Measurements from ENCODE around the gene ASB7.
A peak's percentile ranks its signal among the peaks of the same experiment; 100 is the strongest.
"Not testable (repeated sequence)": the region's sequence is repeated elsewhere in the genome, so short reads cannot be mapped to it uniquely, and the experiment has no call there.

Gene ASB7

GRCh38 chr15:100667405-100668347 lies 65.3 kb downstream of the ASB7 start:
- no peaks in the 10 kb centered on the region for H3K27me3 ChIP-seq (ENCODE audit: insufficient read depth, low read length)
- H3K79me2 ChIP-seq (ENCODE audit: control insufficient read depth, insufficient read depth, low read length, unreplicated experiment), result no peaks in the 10 kb centered on the region
- H3K36me3 ChIP-seq (ENCODE audit: insufficient read depth, low read length), result no peaks in the 10 kb centered on the region
- peaks cover 18% of the 10 kb centered on the region for H3K4me1 ChIP-seq (ENCODE audit: control insufficient read depth, insufficient read depth, low read length, unreplicated experiment)
- peak overlapping the region; percentile 54 for H2AFZ ChIP-seq (ENCODE audit: low read length, unreplicated experiment)
- H3K27ac ChIP-seq (ENCODE audit: low read depth, low read length), result no peak overlapping the region
- H3K4me3 ChIP-seq (ENCODE audit: low read depth, low read length), result no peak overlapping the region

- H3K79me2 ChIP-seq (ENCODE audit: control insufficient read depth, insufficient read depth, low read length, unreplicated experiment), result no peaks in the 10 kb centered on the region
- H2AFZ ChIP-seq (ENCODE audit: low read length, unreplicated experiment), result peak overlapping the region; percentile 54
- no peak overlapping the region for H3K4me3 ChIP-seq (ENCODE audit: low read depth, low read length)
- no peaks in the 10 kb centered on the region for H3K36me3 ChIP-seq (ENCODE audit: insufficient read depth, low read length)
- H3K4me1 ChIP-seq (ENCODE audit: control insufficient read depth, insufficient read depth, low read length, unreplicated experiment), result peaks cover 18% of the 10 kb centered on the region
- no peaks in the 10 kb centered on the region for H3K27me3 ChIP-seq (ENCODE audit: insufficient read depth, low read length)
- H3K27ac ChIP-seq (ENCODE audit: low read depth, low read length), result no peak overlapping the region
Measured at GRCh38 chr15:100668348-100668745, 66.0 kb downstream of the ASB7 start.

GRCh38 chr15:100669260-100669659 lies 66.9 kb downstream of the ASB7 start:
- Histone ChIP-seq H3K27ac (ENCODE audit: low read depth, low read length) (no peak overlapping the region), H3K4me3 (ENCODE audit: low read depth, low read length) (no peak overlapping the region), H3K4me1 (ENCODE audit: control insufficient read depth, insufficient read depth, low read length, unreplicated experiment) (peaks cover 10% of the 10 kb centered on the region), H3K36me3 (ENCODE audit: insufficient read depth, low read length) (no peaks in the 10 kb centered on the region), H3K27me3 (ENCODE audit: insufficient read depth, low read length) (no peaks in the 10 kb centered on the region), H3K79me2 (ENCODE audit: control insufficient read depth, insufficient read depth, low read length, unreplicated experiment) (no peaks in the 10 kb centered on the region), H2AFZ (ENCODE audit: low read length, unreplicated experiment) (no peak overlapping the region)

- Histone ChIP-seq H3K27me3 (ENCODE audit: insufficient read depth, low read length) (no peaks in the 10 kb centered on the region), H3K4me1 (ENCODE audit: control insufficient read depth, insufficient read depth, low read length, unreplicated experiment) (peaks cover 9% of the 10 kb centered on the region), H3K27ac (ENCODE audit: low read depth, low read length) (no peak overlapping the region), H3K36me3 (ENCODE audit: insufficient read depth, low read length) (no peaks in the 10 kb centered on the region), H3K79me2 (ENCODE audit: control insufficient read depth, insufficient read depth, low read length, unreplicated experiment) (no peaks in the 10 kb centered on the region), H3K4me3 (ENCODE audit: low read depth, low read length) (no peak overlapping the region), H2AFZ (ENCODE audit: low read length, unreplicated experiment) (no peak overlapping the region)
Measured at GRCh38 chr15:100670505-100671021, 68.2 kb downstream of the ASB7 start.

GRCh38 chr15:100671124-100671680 lies 68.8 kb downstream of the ASB7 start:
- H3K4me3 ChIP-seq (ENCODE audit: low read depth, low read length), result no peak overlapping the region
- peaks cover 9% of the 10 kb centered on the region for H3K4me1 ChIP-seq (ENCODE audit: control insufficient read depth, insufficient read depth, low read length, unreplicated experiment)
- peak overlapping the region; percentile 47; the same call in 1 of the 2 replicates for H3K27ac ChIP-seq (ENCODE audit: low read depth, low read length)
- H3K27me3 ChIP-seq (ENCODE audit: insufficient read depth, low read length), result no peaks in the 10 kb centered on the region
- H2AFZ ChIP-seq (ENCODE audit: low read length, unreplicated experiment), result peak overlapping the region; percentile 93
- no peaks in the 10 kb centered on the region for H3K79me2 ChIP-seq (ENCODE audit: control insufficient read depth, insufficient read depth, low read length, unreplicated experiment)
- no peaks in the 10 kb centered on the region for H3K36me3 ChIP-seq (ENCODE audit: insufficient read depth, low read length)

GRCh38 chr15:100671858-100672543 lies 69.6 kb downstream of the ASB7 start:
- H3K4me3 ChIP-seq (ENCODE audit: low read depth, low read length), result peak overlapping the region; percentile 49
- H3K27me3 ChIP-seq (ENCODE audit: insufficient read depth, low read length), result no peaks in the 10 kb centered on the region
- H2AFZ ChIP-seq (ENCODE audit: low read length, unreplicated experiment), result peak overlapping the region; percentile 93
- no peaks in the 10 kb centered on the region for H3K36me3 ChIP-seq (ENCODE audit: insufficient read depth, low read length)
- no peaks in the 10 kb centered on the region for H3K79me2 ChIP-seq (ENCODE audit: control insufficient read depth, insufficient read depth, low read length, unreplicated experiment)
- H3K27ac ChIP-seq (ENCODE audit: low read depth, low read length), result peak overlapping the region; percentile 47; the same call in 1 of the 2 replicates
- H3K4me1 ChIP-seq (ENCODE audit: control insufficient read depth, insufficient read depth, low read length, unreplicated experiment), result peaks cover 9% of the 10 kb centered on the region

GRCh38 chr15:100672959-100673358 lies 70.6 kb downstream of the ASB7 start:
- Histone ChIP-seq H3K27ac (ENCODE audit: low read depth, low read length) (no peak overlapping the region), H2AFZ (ENCODE audit: low read length, unreplicated experiment) (no peak overlapping the region), H3K79me2 (ENCODE audit: control insufficient read depth, insufficient read depth, low read length, unreplicated experiment) (no peaks in the 10 kb centered on the region), H3K36me3 (ENCODE audit: insufficient read depth, low read length) (no peaks in the 10 kb centered on the region), H3K4me3 (ENCODE audit: low read depth, low read length) (no peak overlapping the region), H3K4me1 (ENCODE audit: control insufficient read depth, insufficient read depth, low read length, unreplicated experiment) (peaks cover 9% of the 10 kb centered on the region), H3K27me3 (ENCODE audit: insufficient read depth, low read length) (no peaks in the 10 kb centered on the region)

GRCh38 chr15:100679151-100679550 lies 76.8 kb downstream of the ASB7 start:
- not testable (repeated sequence) for H3K27me3 ChIP-seq (ENCODE audit: insufficient read depth, low read length); H2AFZ ChIP-seq (ENCODE audit: low read length, unreplicated experiment); H3K4me3 ChIP-seq (ENCODE audit: low read depth, low read length); H3K4me1 ChIP-seq (ENCODE audit: control insufficient read depth, insufficient read depth, low read length, unreplicated experiment); H3K27ac ChIP-seq (ENCODE audit: low read depth, low read length); H3K36me3 ChIP-seq (ENCODE audit: insufficient read depth, low read length); H3K79me2 ChIP-seq (ENCODE audit: control insufficient read depth, insufficient read depth, low read length, unreplicated experiment)

- Histone ChIP-seq H3K36me3 (ENCODE audit: insufficient read depth, low read length) (no peaks in the 10 kb centered on the region), H3K27me3 (ENCODE audit: insufficient read depth, low read length) (no peaks in the 10 kb centered on the region), H3K79me2 (ENCODE audit: control insufficient read depth, insufficient read depth, low read length, unreplicated experiment) (no peaks in the 10 kb centered on the region), H3K4me1 (ENCODE audit: control insufficient read depth, insufficient read depth, low read length, unreplicated experiment) (peaks cover 9% of the 10 kb centered on the region), H2AFZ (ENCODE audit: low read length, unreplicated experiment) (no peak overlapping the region), H3K27ac (ENCODE audit: low read depth, low read length) (no peak overlapping the region), H3K4me3 (ENCODE audit: low read depth, low read length) (no peak overlapping the region)
Measured at GRCh38 chr15:100680726-100681125, 78.3 kb downstream of the ASB7 start.

- Histone ChIP-seq H3K79me2 (ENCODE audit: control insufficient read depth, insufficient read depth, low read length, unreplicated experiment) (no peaks in the 10 kb centered on the region), H3K27ac (ENCODE audit: low read depth, low read length) (no peak overlapping the region), H3K4me3 (ENCODE audit: low read depth, low read length) (no peak overlapping the region), H3K36me3 (ENCODE audit: insufficient read depth, low read length) (no peaks in the 10 kb centered on the region), H3K4me1 (ENCODE audit: control insufficient read depth, insufficient read depth, low read length, unreplicated experiment) (peaks cover 15% of the 10 kb centered on the region), H3K27me3 (ENCODE audit: insufficient read depth, low read length) (no peaks in the 10 kb centered on the region), H2AFZ (ENCODE audit: low read length, unreplicated experiment) (no peak overlapping the region)
Measured at GRCh38 chr15:100681335-100681746, 79.0 kb downstream of the ASB7 start.
